GM18502 (cell line): Measurements from ENCODE around the gene NKAIN1.
A peak's percentile ranks its signal among the peaks of the same experiment; 100 is the strongest.
"Not testable (repeated sequence)": the region's sequence is repeated elsewhere in the genome, so short reads cannot be mapped to it uniquely, and the experiment has no call there.

Experiments used
- ATAC-seq: cut with Tn5 transposase; IDR thresholded peaks from one replicate; pipeline ENCODE4 v1.9.1; 2021; ENCODE audit warnings: mild to moderate bottlenecking; ENCODE audit not compliant: unreplicated experiment, poor library complexity

Gene NKAIN1

DNA sequence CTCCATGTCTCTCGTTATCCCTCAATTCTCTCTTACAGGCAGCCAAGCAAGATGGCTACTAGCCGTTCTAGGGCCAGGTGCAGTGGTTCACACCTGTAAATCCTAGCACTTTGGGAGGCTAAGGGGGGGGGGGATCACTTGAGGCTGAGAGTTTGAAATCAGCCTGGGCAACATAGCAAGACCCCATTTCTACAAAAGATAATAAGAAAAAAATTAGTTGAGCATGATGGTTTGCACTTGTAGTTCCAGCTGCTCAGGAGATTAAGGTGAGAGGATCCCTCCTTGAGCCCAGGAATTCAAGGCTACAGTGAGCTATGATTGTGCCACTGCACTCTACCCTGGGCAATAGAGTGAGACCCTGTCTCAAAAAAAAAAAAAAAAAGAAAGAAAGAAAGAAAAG is 80.4 kb downstream of the NKAIN1 start:
- ATAC-seq, result no peak

DNA sequence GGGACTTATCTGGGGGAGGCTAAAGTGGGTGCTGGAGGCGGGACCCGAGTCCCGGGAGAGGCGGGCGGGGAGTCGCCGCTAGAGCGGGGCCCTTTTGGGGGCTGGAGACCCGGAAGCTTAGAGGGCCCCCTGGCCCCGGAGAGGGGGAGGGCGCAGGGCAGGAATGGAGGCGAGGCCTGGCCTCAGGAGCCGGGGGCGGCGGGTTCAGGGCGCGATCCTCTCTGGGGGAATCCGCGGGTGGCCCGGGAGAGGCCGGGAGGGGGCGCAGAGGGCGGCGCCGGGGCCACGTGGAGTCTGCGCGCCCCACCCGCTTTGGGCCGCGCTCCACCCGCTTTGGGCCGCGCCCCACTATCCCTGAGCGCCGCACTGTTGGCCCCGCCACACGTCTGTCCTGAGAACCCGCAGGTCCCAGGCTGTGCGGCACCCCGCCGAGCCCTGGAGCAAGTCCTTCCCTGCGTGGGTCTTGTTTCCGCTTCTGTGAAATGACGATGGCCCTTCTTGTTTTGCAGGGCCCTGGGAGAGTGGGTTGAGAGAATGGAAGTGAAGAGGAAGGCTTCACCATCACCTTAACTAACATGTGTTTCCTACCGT is 84.4 kb downstream of the NKAIN1 start:
- peak; percentile 79 for ATAC-seq

- ATAC-seq, result peak; percentile 38
Observed at GRCh38 chr1:31154632-31155215, 85.0 kb downstream of the NKAIN1 start.

GRCh38 chr1:31154000-31154631 is 85.6 kb downstream of the NKAIN1 start:
- no peak for ATAC-seq

DNA sequence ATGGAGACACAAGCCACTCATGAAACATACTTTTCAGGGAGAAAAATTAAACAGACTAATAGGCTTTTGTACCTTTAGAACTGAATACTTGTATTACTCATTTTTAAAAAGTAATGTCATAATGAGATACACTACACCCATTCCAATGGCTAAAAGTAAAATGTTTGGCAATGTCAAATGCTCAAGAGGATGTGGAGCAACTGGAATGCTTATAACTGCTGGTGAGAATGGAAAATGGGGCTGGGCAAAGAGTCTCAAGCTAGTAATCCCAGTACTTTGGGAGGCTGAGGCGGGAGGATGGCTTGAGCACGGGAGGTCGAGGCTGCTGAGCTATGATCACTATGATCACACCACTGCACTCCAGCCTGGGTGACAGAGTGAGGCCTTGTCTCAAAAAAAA is 86.3 kb downstream of the NKAIN1 start:
- no peak for ATAC-seq

- no peak for ATAC-seq
Observed at GRCh38 chr1:31152181-31152795, 87.4 kb downstream of the NKAIN1 start.

GRCh38 chr1:31151402-31151801 is 88.3 kb downstream of the NKAIN1 start:
- no peak for ATAC-seq

DNA sequence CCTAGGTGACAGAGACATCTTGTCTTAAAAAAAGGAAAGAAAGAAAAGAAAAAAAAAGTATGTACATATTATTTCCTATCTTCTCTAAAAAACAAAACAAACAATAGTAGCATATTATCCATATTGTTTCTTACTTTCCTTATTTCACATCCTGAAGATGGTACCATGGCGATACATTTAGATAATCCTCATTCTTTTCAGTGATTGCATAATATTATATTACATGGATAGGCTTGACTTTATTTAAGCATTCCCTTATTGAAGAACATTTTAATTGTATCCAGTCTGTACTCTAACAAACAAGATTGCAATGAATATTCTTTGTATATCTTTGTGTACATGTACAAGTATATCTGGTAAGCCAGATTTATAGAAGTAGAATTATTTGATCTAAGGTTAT is 91.3 kb downstream of the NKAIN1 start:
- no peak for ATAC-seq

GRCh38 chr1:31145648-31146047 is 94.0 kb downstream of the NKAIN1 start:
- no peak for ATAC-seq

DNA sequence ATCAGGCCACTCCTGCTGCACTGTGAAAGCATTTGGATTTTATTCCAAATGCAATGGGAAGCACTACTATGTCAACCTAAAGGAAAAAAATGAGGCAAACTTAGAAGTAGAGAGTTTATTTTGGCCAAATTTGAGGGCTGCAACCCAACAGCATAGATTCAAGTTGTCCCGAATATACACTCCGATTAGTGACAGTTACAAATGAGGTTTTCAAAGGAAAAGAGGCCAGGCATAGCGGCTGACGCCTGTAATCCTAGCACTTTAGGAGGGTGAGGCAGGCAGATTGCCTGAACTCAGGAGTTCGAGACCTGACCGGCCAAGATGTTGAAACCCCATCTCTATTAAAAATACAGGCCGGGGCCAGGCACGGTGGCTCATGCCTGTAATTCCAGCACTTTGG is 95.2 kb downstream of the NKAIN1 start:
- ATAC-seq, result no peak

DNA sequence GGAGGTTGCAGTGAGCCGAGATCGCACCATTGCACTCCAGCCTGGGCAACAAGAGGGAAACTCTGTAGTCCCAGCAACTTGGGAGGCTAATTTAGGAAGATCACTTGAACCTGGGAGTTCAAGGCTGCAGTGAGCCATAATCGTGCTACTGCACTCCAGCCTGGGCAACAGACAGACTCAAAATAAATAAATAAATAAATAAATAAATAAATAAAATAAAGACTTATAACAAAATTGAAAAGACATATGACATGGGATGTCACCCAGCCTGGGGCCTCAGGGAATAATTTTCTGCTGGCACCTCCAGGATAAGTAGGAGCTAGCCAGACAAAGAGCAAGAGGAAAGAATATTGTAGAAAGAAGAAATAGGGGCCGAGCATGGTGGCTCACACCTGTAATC is 96.2 kb downstream of the NKAIN1 start:
- ATAC-seq, result no peak

DNA sequence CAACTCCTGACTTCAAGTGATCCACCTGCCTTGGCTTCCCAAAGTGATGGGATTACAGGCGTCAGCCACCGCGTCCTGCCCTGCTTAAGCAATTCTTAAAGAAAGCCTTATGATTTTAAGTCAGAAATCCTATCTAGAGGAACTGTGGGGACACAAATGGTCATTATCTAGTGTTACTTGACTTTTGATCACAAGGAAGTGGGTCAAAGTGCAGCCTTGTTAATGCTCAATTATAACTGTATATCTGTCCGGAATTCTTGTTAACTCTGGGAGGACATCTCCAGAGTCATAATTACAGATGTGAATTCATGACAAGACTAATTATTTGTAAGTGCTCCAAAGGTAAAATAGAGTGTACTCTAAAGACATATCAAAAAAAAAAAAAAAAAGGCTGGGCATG is 97.3 kb downstream of the NKAIN1 start:
- ATAC-seq, result no peak

DNA sequence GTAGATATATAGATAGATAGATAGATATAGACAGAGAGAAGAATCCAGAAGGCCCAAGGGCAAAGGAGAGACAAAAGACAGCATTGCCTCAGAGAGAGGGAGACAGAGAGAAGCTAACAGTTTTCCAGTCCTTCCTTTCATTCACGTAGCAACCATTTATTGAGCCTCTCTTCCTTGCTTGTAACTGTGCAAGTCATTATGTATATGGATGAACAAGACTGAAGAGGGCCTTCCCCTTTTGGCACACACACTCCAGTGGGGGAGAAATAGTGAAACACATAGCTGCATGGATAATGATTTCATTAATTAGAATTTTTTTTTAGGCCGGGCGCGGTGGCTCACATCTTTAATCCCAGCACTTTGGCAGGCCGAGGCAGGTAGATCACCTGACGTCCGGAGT is 99.4 kb downstream of the NKAIN1 start:
- ATAC-seq, result no peak

DNA sequence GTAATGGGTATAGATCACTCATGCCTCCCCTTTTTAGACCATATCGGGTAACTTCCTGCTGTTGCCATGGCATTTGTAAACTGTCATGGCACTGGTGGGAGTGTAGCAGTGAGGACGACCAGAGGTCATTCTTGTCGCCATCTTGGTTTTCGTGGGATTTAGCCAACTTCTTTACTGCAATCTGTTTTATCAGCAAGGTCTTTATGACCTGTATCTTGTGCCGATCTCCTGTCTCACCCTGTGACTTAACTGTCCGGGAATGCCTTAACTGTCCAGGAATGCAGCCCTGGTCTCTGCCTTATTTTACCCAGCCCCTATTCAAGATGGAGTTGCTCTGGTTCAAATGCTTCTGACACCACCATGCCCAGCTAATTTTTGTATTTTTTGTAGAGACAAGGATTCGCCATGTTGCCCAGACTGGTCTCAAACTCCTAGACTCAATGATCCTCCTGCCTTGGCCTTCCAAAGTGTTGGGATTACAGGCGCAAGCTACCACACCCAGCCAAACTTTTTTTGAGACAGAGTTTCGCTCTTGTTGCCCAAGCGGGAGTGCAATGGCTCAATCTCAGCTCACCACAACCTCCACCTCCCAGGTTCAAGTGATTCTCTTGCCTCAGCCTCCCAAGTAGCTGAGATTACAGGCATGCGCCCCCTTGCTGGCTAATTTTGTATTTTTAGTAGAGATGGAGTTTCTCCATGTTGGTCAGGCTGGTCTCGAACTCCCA is 100.7 kb downstream of the NKAIN1 start:
- ATAC-seq, result not testable (repeated sequence)

- not testable (repeated sequence) for ATAC-seq
Observed at GRCh38 chr1:31137873-31138272, 101.8 kb downstream of the NKAIN1 start.

DNA sequence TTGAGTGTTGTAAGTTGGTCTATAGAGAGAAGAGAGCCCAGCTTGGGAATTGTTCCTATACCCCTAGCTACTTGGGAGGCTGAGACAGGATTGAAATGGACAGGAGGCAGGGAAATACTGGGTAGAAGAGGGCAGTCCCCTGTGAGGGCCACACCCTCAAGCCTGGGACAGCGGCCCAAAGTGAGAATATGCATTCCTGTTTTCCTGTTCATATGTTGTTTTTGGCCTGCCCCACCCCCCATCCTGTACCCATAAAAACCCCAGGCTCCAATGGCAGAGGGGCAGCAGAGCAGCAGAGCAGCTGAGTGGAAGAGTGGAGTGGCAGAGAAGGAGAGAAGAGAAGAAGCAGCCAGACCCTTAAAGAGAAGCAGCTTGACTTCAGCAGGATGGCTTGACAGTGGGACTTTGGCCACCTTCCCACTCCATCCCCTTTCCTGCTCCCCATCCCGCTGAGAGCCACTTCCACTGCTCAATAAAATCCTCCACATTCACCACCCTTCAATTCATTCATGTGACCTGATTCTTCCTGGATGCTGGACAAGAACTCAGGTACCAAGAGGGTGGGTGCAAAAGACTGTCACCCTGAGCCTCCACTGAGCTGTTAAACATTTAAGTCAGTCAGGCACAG is 103.6 kb downstream of the NKAIN1 start:
- ATAC-seq, result no peak

DNA sequence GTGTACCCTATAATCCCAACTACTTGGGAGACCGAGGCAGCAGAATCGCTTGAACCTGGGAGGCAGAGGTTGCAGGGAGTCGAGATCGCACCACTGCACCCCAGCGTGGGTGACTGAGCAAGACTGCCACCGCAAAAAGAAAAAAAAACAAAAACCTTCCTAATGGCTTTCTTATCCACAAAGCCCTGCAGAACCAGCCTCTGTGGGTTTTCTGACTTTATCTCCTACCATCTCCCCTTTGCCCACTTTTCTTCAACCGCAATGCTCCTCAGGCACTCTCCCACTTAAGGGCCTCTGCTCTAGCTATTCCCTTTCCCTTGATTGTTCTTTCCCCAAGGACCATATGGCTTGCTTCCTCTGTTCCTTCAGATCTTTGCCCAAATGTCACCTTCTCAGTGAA is 106.3 kb downstream of the NKAIN1 start:
- no peak for ATAC-seq
